Cardiac muscle cell (in vitro differentiated cells and primary cell): Measurements from ENCODE around the gene KCNE3. TPM values are rescaled to one million over a fixed set of nuclear protein-coding genes. Genes with fewer than 3 reads are reported as not detected.
"Not testable (repeated sequence)": the region's sequence is repeated elsewhere in the genome, so short reads cannot be mapped to it uniquely, and the experiment has no call there.

Experiments
- DNase-seq, 2 donors: peaks; one replicate each; pipeline versions ENCODE4 v3.0.0 to v3.0.0-alpha.2; 2010 to 2017; ENCODE audit warnings: low read depth in 1 of 2, low spot score in 1 of 2
- H3K27ac ChIP-seq: fragments of 200-600 bp; sonication (generic); 2 replicates; pipeline ENCODE4 v1.5.1; 2016
- H3K27me3 ChIP-seq: fragments of 200-600 bp; sonication (generic); 2 replicates; pipeline ENCODE4 v1.6.0; 2016; ENCODE audit warnings: control low read depth
- H3K36me3 ChIP-seq: fragments of 200-600 bp; sonication (generic); 2 replicates; pipeline ENCODE4 v1.5.1; 2016; ENCODE audit warnings: control low read depth
- H3K4me1 ChIP-seq: fragments of 200-600 bp; sonication (generic); 2 replicates; pipeline ENCODE4 v1.8.1; 2017; ENCODE audit warnings: low read depth, mild to moderate bottlenecking, mixed run types
- H3K4me3 ChIP-seq: fragments of 200-600 bp; sonication (generic); 2 replicates; pipeline ENCODE4 v1.5.1; 2016; ENCODE audit warnings: mild to moderate bottlenecking
- H3K9me3 ChIP-seq: fragments of 200-600 bp; sonication (generic); 2 replicates; pipeline ENCODE4 v1.5.1; 2017; ENCODE audit warnings: low read depth, mild to moderate bottlenecking, control low read depth
- polyA plus RNA-seq: library from polyadenylated mRNA; unstranded; fragments of >200 nt; fragmentation: Nextera tagmentation; extraction: Ambion mirVana; gene quantifications from 2 replicates; pipeline ENCODE4 v1.2.1, GENCODE V29; 2016
- total RNA-seq: library from RNA; depleted of rRNA; stranded (reverse); fragments of >200 nt; gene quantifications from 2 replicates; pipeline ENCODE4 v1.2.3, GENCODE V29; 2016
- TF ChIP-seq, protein P1 (sequence below): IDR thresholded peaks from 2 replicates; pipeline ENCODE4 v1.5.1; 2012; ENCODE audit warnings: low read depth, mild to moderate bottlenecking, low read length

KCNE3 gene
- total and polyA plus RNA-seq, 2 experiments from 2014 or later, result 0.33 to 1.4 TPM

DNA sequence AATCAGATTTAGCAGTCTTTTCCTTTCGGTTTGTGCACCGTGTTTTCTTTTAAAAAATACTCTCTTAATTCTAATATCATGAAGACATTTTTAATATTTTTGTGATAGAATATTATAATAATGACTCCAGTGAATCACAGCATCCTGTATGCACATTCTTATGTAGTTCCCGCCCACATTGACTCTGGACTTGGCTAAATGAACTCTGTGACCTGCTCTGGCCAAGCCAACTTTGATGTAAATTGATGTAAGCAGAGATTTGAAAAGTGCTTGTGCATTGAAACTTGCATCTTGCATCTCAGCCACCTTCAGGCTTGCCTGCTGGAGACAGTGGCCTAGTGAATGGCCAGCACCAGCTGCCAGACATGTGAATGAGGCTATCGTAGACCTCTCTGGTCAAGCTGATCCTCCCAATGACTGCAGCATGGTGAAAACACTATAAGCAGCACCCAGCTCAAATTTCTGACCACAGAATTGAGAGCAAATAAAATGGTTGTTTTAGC lies 39.9 kb downstream of the KCNE3 start:
- H3K27ac ChIP-seq, result no peak overlapping the region
- H3K27me3 ChIP-seq, result no peaks in the 10 kb centered on the region
- H3K4me3 ChIP-seq, result no peak overlapping the region
- H3K4me1 ChIP-seq, result no peaks in the 10 kb centered on the region
- TF ChIP-seq, protein P1, sequence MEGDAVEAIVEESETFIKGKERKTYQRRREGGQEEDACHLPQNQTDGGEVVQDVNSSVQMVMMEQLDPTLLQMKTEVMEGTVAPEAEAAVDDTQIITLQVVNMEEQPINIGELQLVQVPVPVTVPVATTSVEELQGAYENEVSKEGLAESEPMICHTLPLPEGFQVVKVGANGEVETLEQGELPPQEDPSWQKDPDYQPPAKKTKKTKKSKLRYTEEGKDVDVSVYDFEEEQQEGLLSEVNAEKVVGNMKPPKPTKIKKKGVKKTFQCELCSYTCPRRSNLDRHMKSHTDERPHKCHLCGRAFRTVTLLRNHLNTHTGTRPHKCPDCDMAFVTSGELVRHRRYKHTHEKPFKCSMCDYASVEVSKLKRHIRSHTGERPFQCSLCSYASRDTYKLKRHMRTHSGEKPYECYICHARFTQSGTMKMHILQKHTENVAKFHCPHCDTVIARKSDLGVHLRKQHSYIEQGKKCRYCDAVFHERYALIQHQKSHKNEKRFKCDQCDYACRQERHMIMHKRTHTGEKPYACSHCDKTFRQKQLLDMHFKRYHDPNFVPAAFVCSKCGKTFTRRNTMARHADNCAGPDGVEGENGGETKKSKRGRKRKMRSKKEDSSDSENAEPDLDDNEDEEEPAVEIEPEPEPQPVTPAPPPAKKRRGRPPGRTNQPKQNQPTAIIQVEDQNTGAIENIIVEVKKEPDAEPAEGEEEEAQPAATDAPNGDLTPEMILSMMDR, result no peak
- H3K36me3 ChIP-seq, result no peaks in the 10 kb centered on the region
- no peaks in the 10 kb centered on the region for H3K9me3 ChIP-seq
- no peak for DNase-seq

DNA sequence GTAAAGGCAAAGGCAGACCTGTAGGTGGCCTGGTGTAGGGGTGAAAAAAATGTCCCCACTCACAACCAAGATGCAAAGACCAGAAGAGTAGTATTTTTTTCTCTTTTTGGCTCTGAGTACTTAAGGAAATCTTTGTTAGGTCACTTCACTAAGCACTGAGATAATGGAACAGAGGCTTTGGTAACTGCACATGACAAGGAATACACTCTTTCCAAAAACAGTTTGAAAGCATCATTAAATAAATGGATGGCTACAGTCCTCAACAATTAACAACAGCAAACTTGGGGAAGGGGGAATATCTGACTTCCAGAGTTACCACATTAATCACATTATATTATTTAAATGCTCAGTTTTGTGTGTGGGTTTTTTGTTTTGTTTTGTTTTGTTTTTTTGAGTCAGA lies 42.2 kb downstream of the KCNE3 start:
- TF ChIP-seq, protein P1, result no peak
- H3K36me3 ChIP-seq, result no peaks in the 10 kb centered on the region
- H3K27ac ChIP-seq, result no peak overlapping the region
- DNase-seq, result no peak
- no peaks in the 10 kb centered on the region for H3K9me3 ChIP-seq
- H3K4me1 ChIP-seq, result no peaks in the 10 kb centered on the region
- H3K4me3 ChIP-seq, result no peak overlapping the region
- H3K27me3 ChIP-seq, result peaks cover 4% of the 10 kb centered on the region

DNA sequence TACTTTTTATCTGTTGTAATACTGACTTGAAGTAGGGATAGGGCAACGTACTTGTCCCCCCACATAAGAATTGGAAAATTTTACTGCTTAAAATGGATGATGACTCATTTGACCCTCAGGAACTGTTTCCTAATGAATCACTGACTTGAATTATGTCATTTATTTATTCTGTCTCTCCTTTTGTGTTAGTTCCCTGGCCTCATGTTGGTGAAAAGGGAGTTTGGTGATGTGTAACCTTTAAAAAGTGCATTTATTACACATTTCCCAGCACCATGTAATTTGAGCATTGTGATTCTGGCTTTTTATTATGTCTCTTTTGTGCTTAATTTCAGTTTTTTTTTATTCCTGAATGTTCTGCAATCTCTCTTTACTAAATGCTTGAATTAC lies 48.8 kb downstream of the KCNE3 start:
- H3K4me1 ChIP-seq, result no peaks in the 10 kb centered on the region
- H3K9me3 ChIP-seq, result no peaks in the 10 kb centered on the region
- H3K36me3 ChIP-seq, result no peaks in the 10 kb centered on the region
- H3K27me3 ChIP-seq, result peaks cover 4% of the 10 kb centered on the region
- no peak overlapping the region for H3K27ac ChIP-seq
- no peak overlapping the region for H3K4me3 ChIP-seq
- TF ChIP-seq, protein P1, result no peak
- peak in 1 of 2 donors; percentile 56 for DNase-seq

DNA sequence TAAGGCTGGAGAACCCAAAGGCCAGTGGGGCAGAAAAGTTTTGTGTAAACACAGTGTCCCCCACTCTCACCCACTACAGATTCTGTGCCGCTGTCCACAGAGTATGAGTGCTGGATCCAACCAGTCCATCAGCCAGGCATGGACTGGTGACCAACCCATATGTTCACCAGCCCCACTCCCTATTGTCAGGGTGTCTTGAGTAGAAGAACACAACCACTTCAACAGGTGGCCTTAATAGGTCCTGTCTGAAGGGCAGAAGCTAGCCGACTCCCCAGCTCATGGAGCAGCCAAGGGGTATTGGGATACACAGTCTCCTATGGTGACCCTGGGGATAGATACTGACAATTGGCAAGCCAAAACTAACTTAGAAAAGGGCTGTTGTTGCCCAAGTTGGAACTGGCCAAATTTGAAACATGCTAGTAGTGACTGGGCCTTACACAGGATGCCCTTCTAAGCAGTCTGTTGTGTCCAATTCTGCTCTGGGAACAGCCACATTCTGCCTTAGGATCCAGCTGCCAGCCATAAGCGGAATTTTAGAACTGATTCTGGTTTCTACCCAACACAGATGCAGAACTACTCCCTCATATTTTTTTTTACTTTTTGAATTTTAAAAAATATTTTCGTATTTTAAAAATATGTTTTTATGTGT lies 49.4 kb downstream of the KCNE3 start:
- Histone ChIP-seq H3K9me3 (no peaks in the 10 kb centered on the region), H3K36me3 (no peaks in the 10 kb centered on the region), H3K4me1 (no peaks in the 10 kb centered on the region), H3K27me3 (peaks cover 4% of the 10 kb centered on the region), H3K27ac (no peak overlapping the region), H3K4me3 (no peak overlapping the region)
- DNase-seq, result peak in 1 of 2 donors; percentile 22
- TF ChIP-seq, protein P1, result no peak

DNA sequence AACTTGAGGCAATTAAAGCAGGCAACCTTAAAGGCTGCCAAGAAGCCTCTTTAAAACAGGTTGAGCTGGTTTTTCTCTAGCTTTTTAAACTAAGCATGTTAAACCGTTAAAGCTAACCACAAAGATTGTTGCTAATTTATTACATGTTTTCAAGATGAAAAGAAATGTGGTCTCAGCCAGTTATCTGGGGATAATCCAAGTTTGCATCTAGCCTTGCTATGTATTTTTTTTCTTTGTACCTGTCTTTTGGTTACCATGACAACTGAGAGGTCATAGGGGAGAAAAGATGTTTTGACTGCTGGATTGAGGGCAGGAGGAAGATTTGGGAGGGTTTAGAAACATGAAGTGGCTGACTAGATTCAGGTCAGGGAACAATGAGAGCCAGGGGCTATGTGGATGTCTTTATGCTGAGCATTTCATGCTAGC lies 50.0 kb downstream of the KCNE3 start:
- Histone ChIP-seq H3K36me3 (no peaks in the 10 kb centered on the region), H3K27ac (no peak overlapping the region), H3K4me1 (no peaks in the 10 kb centered on the region), H3K4me3 (no peak overlapping the region), H3K9me3 (no peaks in the 10 kb centered on the region), H3K27me3 (peaks cover 4% of the 10 kb centered on the region)
- TF ChIP-seq, protein P1, result no peak
- DNase-seq, result no peak

DNA sequence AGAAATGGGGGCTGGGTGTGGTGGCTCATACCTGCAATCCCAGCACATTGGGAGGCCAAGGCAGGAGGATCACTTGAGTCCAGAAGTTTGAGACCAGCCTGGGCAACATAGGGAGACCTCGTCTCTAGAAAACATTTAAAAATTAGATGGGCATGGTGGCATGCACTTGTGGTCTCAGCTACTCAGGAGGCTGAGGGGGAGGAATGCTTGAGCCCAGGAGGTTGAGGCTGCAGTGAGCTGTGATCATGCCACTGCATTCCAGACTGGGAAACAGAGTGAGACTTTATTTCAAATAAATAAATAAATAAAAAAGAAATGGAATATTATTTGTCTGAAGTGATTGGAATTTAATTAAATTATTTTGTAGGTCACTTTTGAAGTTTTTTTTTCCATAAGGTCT lies 50.4 kb downstream of the KCNE3 start:
- not testable (repeated sequence) for H3K9me3 ChIP-seq, H3K4me1 ChIP-seq, DNase-seq, H3K27ac ChIP-seq, H3K27me3 ChIP-seq, H3K4me3 ChIP-seq, H3K36me3 ChIP-seq
